GM18907 (cell line): ENCODE results near the gene RHCE.
"Not testable (repeated sequence)": the region's sequence is repeated elsewhere in the genome, so short reads cannot be mapped to it uniquely, and the experiment has no call there.

Source experiments
- ATAC-seq: cut with Tn5 transposase; IDR thresholded peaks from one replicate; pipeline ENCODE4 v1.9.1; 2021; ENCODE audit warnings: mild to moderate bottlenecking, moderate library complexity; ENCODE audit not compliant: unreplicated experiment

RHCE gene

DNA sequence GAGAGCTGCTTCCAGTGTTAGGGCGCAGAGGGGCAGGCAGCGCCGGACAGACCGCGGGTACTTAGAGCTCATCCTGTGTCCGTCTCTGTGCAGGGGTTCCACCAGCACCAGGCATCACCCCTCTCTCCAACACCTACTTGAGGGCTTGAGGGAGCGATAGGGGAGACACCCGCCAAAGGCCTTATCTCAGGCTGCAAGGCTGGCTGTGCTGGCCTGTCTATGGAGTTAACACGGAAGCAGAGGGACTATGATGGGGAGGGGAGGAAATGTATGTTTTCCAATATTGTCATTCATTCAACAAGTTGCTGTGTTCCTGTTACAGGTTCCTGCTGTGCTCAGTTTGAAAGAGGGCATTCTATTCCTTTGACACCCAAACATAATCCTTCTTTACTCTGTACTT lies at the start of gene RHCE:
Gene RHCE, minus strand, starts transcription at position 111 of the 400 bp plus-strand sequence. Its CDS starts 39 bp downstream, at position 72.
- ATAC-seq = not testable (repeated sequence)

DNA sequence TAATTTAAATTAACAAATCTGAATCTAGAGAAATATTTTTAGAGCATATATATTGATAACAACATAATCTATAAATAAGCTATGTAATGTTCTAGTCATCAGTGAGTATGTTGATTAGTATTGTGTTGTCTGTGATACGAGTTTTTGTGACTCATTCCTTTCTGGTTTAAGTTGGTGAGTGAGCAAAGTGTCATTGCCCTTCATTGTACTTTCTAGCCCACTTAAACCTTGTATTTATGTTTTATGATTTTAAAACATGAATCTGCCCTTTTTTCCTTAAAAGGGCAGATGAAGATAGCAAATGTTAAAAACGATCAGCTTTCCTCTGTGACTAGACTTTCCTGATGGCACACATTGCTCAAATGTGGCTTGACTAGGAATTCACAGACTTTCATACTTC lies 48.6 kb upstream of the RHCE start:
- ATAC-seq = no peak

DNA sequence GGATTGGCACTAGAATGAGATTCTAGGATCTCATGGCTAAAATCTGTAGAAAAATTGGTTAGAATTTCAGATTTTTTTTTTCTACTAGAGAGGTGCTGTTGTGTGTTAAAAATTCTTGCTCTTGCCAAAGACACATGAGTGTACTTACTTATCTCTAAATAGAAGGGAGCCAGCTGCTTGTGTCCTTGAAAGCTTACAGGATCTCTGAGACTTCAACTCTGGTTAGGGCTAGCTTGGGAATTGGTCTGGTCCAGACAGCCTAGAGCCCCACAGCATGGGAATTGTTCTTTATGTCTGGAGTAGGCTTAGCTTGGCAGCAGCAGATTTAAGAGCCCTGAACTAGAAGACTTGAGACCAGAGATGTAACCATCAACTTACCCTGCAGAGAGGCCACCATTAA lies 47.4 kb upstream of the RHCE start:
- ATAC-seq = no peak

DNA sequence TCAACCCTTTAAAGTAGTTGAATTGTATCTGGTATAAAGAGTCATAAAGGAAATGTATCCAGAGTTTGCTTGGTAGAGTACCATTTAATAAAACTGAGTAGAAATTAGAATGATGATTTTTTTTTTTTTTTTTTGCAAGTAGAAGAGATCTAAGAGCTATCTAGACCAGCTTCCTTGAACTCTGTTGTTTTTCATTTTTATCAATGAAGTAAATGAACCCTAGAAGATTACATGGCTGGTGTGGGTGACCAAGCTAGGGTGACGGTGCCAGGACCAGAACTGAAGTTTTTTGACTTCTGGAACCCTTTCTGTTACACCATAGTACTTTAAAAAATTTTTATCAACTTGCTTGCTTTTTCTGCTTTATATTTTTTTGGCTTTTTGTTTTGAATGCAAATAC lies 47.0 kb upstream of the RHCE start:
- ATAC-seq = no peak

DNA sequence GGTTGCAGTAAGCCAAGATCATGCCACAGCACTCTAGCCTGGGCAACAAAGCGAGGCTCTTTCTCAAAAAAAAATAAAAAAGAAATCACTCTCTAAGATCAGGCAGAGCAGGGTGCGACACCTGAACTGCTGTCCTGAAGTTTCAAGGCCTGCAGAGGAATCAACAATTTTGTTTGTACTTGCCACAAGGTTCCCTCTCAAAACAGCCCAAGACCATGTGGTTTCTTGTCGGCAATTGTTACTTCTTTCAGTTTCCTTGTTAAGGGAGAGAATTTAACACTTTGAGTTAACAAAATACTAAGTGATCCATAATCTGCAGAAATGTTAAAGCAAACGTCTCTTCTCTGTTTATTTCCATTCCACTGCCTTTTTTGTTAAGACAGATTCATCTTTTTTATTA lies 46.6 kb upstream of the RHCE start:
- ATAC-seq = no peak

DNA sequence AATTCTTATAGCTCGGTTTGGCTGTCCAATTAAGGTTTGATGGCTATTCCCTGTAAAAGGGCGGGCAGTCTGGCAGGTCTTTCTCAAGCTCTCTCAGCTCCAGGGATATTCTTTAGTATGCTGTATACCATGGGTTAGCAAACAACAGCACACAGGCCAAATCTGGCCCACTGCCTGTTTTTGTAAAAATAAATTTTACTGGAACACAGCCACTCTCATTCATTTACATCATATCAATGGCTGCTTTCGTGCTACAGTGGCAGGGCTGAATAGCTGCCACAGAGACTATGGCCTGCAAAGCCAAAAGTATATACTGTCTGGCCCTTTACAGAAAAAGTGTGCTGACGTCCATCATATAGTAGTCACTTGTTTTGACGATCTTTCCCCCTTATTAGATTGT lies 42.1 kb upstream of the RHCE start:
- ATAC-seq = no peak

DNA sequence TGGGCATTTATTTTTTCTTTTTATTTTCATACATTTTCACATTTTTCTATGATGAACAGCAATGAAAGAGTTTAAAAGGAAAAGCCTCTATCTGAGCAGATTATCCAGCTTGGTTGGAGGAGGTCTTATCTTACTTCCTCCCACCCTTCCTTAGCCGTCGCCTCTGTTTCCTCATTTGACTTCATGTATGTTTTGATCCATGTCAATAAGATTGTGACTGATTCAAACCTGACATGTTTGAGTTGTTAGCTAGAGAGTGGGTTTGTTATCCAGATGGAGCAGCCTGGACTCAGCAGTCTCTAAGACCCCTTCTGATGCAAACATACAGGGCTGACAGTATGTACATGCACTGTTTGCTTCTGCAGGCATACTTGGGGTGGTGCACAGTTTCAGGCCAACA lies 41.2 kb upstream of the RHCE start:
- ATAC-seq = no peak

GRCh38 chr1:25460816-25461215 lies 40.2 kb upstream of the RHCE start:
- ATAC-seq = not testable (repeated sequence)

- ATAC-seq = no peak
These were observed 39.4 kb upstream of the RHCE start for GRCh38 chr1:25460020-25460419.

- no peak for ATAC-seq
These were observed 38.1 kb upstream of the RHCE start for GRCh38 chr1:25458541-25459298.

- ATAC-seq = no peak
These were observed 35.9 kb upstream of the RHCE start for GRCh38 chr1:25456502-25456901.

GRCh38 chr1:25451908-25452307 lies 31.3 kb upstream of the RHCE start:
- ATAC-seq = no peak

DNA sequence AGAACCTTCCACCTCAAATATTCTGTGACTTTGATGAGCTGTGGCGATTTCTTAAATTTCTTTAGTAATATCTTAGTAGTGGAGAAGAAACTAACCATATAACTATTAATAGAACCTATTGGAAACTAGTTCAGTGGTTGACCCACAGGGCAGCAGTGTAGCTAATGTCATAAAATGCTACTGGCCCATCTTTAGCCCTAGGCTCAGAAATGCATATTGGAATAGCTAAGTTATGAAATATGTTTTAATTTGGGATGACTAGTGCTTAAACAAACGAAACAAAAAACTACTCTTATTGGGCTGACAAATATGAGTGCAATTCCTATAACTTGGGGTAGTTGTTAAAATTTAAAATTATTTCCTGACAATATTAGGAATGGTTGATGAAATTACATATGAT lies 30.3 kb upstream of the RHCE start:
- no peak for ATAC-seq

GRCh38 chr1:25447547-25447946 lies 26.9 kb upstream of the RHCE start:
- peak; percentile 72 for ATAC-seq

DNA sequence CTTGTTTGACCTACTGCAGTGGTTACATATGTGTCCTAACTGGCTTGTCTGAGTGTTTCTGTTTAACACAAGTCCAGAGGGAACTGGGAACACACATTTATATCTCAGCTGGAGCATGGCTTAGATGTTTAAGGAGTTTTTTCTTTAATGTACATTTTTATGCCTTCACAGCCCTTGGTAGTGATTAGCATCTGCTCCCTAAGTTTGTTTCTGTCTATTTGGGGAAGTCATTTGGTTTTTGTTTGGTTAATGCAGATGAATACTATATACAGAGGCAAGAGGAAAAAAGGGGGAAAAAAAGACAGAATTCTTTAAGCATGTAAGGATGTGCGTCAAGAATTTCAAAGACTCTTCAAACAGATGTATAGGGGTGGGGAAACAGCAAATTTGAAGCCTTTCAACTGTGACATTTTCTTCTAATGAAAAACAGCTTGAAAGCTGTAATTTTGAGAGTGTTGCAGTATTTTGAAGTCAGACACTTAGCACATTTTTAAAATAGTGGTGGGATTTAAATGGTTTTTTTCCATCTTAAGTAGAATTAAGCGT lies 25.4 kb upstream of the RHCE start:
- no peak for ATAC-seq

DNA sequence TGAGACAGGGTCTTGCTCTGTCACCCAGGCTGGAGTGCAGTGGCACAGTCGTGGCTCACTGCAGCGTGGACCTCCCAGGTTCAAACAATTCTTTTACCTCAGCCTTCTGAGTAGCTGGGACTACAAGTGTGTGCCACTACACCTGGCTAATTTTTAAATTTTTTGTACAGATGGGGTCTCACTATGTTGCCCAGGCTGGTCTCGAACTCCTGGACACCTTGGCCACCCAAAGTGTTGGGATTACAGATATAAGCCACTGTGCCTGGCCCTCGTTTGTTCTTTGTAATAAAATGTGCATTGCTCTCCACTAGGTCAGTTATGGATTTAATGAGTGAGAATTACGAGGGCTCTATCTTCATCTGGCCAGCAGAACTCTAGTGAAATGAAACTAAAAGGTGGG lies 24.0 kb upstream of the RHCE start:
- ATAC-seq = not testable (repeated sequence)

DNA sequence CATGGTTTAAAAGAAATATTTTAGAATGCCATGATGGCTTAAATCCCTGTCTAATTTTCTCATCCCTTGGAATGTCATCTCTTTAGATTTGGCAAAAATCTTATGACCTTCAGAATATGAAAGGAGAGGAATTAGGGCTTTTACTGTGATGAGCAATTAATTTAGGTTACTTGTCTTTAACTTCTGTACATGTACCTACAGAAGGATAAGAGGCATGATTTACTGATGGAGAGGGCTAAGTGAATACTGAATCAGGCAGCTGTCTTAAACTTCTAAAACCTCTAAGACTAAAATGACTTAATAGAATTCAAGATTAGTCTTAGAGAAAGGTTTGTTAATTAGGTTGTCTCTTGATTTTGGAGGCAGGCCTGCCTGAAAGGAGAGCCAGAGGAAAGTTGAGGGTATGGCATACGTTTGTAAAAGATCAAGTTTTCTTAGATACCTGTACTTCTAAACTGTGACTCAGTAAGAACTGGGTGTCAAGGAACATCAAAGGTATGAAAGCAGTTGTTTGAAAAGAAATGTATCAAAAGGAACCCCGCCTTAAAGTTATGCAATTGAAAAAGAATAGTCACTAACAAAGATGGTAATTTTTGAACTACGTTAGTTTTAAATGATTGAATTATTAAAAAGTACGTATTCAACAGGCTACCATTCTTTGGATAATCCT lies 22.5 kb upstream of the RHCE start:
- ATAC-seq = no peak

- ATAC-seq = no peak
These were observed 21.6 kb upstream of the RHCE start for GRCh38 chr1:25442178-25442577.

- ATAC-seq = no peak
These were observed 18.7 kb upstream of the RHCE start for GRCh38 chr1:25439287-25439686.

GRCh38 chr1:25437672-25438071 lies 17.0 kb upstream of the RHCE start:
- ATAC-seq = no peak

DNA sequence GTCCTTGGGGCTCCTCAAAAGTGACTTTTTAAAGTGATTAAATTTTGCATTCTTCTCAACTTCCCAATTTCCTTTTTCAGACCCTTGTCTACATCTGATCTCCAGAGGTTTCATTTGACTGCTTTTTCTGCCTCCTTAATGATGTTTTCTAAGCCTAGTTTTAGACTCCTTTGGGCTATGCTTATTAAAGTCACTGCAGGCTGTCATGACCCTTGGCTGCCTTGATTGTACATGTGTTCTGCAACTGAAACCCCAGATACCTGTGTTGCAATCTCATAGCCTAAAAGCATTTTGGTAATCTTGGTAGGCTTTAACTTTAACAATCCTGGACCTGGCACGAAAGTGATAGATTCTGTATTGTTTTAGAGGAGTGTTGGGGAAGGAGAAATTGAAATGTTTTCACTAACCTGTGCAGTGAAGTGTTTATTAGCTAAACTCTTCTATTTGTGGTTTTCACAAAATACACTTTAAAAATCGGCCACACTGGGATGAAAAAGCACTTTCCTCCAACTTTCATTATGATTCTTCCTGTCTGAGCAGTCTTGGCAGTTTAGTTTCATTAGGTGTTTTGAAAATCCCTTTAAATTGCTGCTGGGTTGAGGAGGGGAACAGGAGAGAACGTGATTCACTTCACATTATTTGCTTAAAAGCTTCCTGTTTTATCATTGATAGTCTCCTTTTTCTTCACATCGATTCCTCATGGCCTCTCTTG lies 14.9 kb upstream of the RHCE start:
- ATAC-seq = no peak
